CD14-positive monocyte (primary cell): ENCODE results near the gene OR5K2. TPM values are rescaled to one million over a fixed set of nuclear protein-coding genes. Genes with fewer than 3 reads are reported as not detected.

ENCODE experiments used
- DNase-seq, 3 donors: peaks; one replicate each; pipeline ENCODE4 v3.0.0-alpha.2; 2011 to 2022
- H2AFZ ChIP-seq: 2 replicates; pipeline ENCODE4 v1.6.0; 2012; ENCODE audit warnings: mild to moderate bottlenecking, low read depth, low read length, inconsistent platforms; ENCODE audit not compliant: insufficient read depth, poor library complexity, severe bottlenecking
- H3K27ac ChIP-seq, 2 donors: 1 replicate in 1 of 2; 2 replicates in 1 of 2; pipeline ENCODE4 v1.5.1; 2012 to 2013; ENCODE audit warnings: low read length in 2 of 2, control low read depth in 1 of 2, inconsistent platforms in 1 of 2, low read depth in 1 of 2, mild to moderate bottlenecking in 1 of 2
- H3K27me3 ChIP-seq, 2 donors: one replicate each; pipeline versions ENCODE4 v1.6.0 to v1.6.1; 2011 to 2013; ENCODE audit warnings: low read length in 2 of 2; ENCODE audit not compliant: control insufficient read depth in 2 of 2, insufficient read depth in 2 of 2
- H3K36me3 ChIP-seq, 2 donors: replicated peaks in 1 of 2; 1 replicate in 1 of 2; 2 replicates in 1 of 2; pipeline versions ENCODE4 v1.5.1 to v1.6.1; 2012 to 2013; ENCODE audit warnings: low read length in 2 of 2, control low read depth in 1 of 2, inconsistent platforms in 1 of 2, mild to moderate bottlenecking in 1 of 2; ENCODE audit not compliant: insufficient read depth in 2 of 2, control insufficient read depth in 1 of 2
- H3K4me1 ChIP-seq, 2 donors: 1 replicate in 1 of 2; 2 replicates in 1 of 2; pipeline versions ENCODE4 v1.5.1 to v1.6.1; 2012 to 2013; ENCODE audit warnings: low read length in 2 of 2, control low read depth in 1 of 2, inconsistent platforms in 1 of 2, mild to moderate bottlenecking in 1 of 2, moderate library complexity in 1 of 2; ENCODE audit not compliant: insufficient read depth in 2 of 2, control insufficient read depth in 1 of 2
- H3K4me2 ChIP-seq: replicated peaks from 2 replicates; pipeline ENCODE3; 2012; ENCODE audit warnings: low read length, moderate library complexity, mild to moderate bottlenecking; ENCODE audit not compliant: poor library complexity, severe bottlenecking; ENCODE audit errors: extremely low read depth
- H3K4me3 ChIP-seq, 3 experiments: fragments of 200-600 bp in 1 of 3; sonication (generic) in 1 of 3; replicated peaks in 1 of 3; 1 replicate in 2 of 3; 2 replicates in 1 of 3; pipeline ENCODE4 v1.5.1; 2011 to 2013; ENCODE audit warnings: low read length in 3 of 3, mild to moderate bottlenecking in 3 of 3, control low read depth in 2 of 3, low read depth in 2 of 3, inconsistent platforms in 1 of 3, moderate library complexity in 1 of 3
- H3K79me2 ChIP-seq: 2 replicates; pipeline ENCODE4 v1.6.0; 2012; ENCODE audit warnings: mild to moderate bottlenecking, control low read depth, inconsistent platforms, low read length, moderate library complexity; ENCODE audit not compliant: insufficient read depth
- H3K9ac ChIP-seq: 2 replicates; pipeline ENCODE4 v1.6.0; 2017; ENCODE audit warnings: low read length, mild to moderate bottlenecking; ENCODE audit not compliant: insufficient read depth, poor library complexity, severe bottlenecking
- H3K9me3 ChIP-seq, 2 donors: replicated peaks in 1 of 2; 1 replicate in 1 of 2; 2 replicates in 1 of 2; pipeline versions ENCODE4 v1.5.1 to v1.6.1; 2012 to 2013; ENCODE audit warnings: low read length in 2 of 2, control low read depth in 1 of 2; ENCODE audit not compliant: control insufficient read depth in 1 of 2, insufficient read depth in 1 of 2
- H4K20me1 ChIP-seq: 2 replicates; pipeline ENCODE4 v1.6.0; 2012; ENCODE audit warnings: mild to moderate bottlenecking, low read length, control low read depth, moderate library complexity; ENCODE audit not compliant: insufficient read depth
- H3K27ac Mint-ChIP-seq, 7 donors: one replicate each; pipeline ENCODE4 v1.8.0; 2020; ENCODE audit warnings: mild to moderate bottlenecking in 7 of 7, mixed read lengths in 7 of 7, moderate library complexity in 6 of 7, inconsistent platforms in 2 of 7
- H3K27me3 Mint-ChIP-seq, 3 donors: one replicate each; pipeline ENCODE4 v1.8.0; 2021 to 2022; ENCODE audit warnings: low read depth in 3 of 3, mild to moderate bottlenecking in 3 of 3, mixed read lengths in 3 of 3, moderate library complexity in 3 of 3, inconsistent platforms in 1 of 3
- H3K36me3 Mint-ChIP-seq, 2 donors: one replicate each; pipeline ENCODE4 v1.8.0; 2020; ENCODE audit warnings: mixed read lengths in 2 of 2, inconsistent platforms in 1 of 2, mild to moderate bottlenecking in 1 of 2
- H3K4me1 Mint-ChIP-seq: one replicate; pipeline ENCODE4 v1.8.0; 2020; ENCODE audit warnings: mild to moderate bottlenecking, mixed read lengths
- H3K4me3 Mint-ChIP-seq, 2 donors: one replicate each; pipeline ENCODE4 v1.8.0; 2020; ENCODE audit warnings: mild to moderate bottlenecking in 2 of 2, mixed read lengths in 2 of 2, moderate library complexity in 1 of 2
- H3K9me3 Mint-ChIP-seq, 7 donors: one replicate each; pipeline ENCODE4 v1.8.0; 2020 to 2022; ENCODE audit warnings: mixed read lengths in 7 of 7, mild to moderate bottlenecking in 6 of 7, moderate library complexity in 6 of 7, inconsistent platforms in 2 of 7
- WGBS: methylation state at CpG from one replicate; pipeline ENCODE4 v1.1.5; 2013; ENCODE audit warnings: missing lambda C conversion rate; ENCODE audit not compliant: insufficient coverage; 5-methylcytosine and 5-hydroxymethylcytosine counted together
- intact Hi-C, 2 donors: fragments of 100-400 bp; cut with micrococcal nuclease; formaldehyde crosslinking; loops; one replicate each; pipeline versions ENCODE4 v1.15.0 to v1.15.1; 2023
- polyA plus RNA-seq, 3 donors: library from polyadenylated mRNA; depleted of rRNA in 1 of 3; unstranded in 2 of 3; stranded (reverse) in 1 of 3; fragments of 300-500 nt in 2 of 3; fragments of >200 nt in 1 of 3; fragmentation: Illumina TruSeq in 2 of 3; gene quantifications; 1 replicate in 2 of 3; 2 replicates in 1 of 3; pipeline ENCODE4 v1.2.3, GENCODE V29; 2012 to 2021
- TF ChIP-seq, protein P1 (sequence below): fragments of 200-600 bp; IDR thresholded peaks from one replicate; pipeline ENCODE4 v1.8.0; 2022; ENCODE audit warnings: antibody characterized with exemption, mild to moderate bottlenecking

OR5K2 gene
- polyA plus RNA-seq, 3 donors, result not detected

DNA sequence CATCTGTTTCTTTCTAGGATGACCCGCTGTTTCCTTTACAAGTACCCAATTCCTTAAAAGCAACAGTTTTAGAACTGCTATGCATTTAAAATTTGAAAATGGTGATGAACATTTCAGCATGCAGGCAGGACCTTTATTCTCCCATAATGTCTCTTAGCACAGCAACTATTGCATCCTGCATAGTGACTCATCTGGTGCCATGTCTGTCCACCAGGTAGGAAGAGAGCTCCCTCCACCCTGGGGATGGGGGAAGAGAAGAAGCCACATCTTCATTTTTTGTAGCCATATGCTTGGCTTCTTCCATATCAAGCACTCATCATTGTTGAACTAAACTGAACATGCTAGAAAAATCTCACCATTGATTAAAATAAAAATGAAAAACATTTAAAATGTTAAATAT lies 44.2 kb downstream of the OR5K2 start:
- Mint-ChIP-seq H3K36me3 (no peaks in the 10 kb centered on the region), H3K4me1 (peaks cover 5% of the 10 kb centered on the region), H3K27me3 (peaks cover 0 to 7% (median 0%) of the 10 kb centered on the region in 3 donors), H3K4me3 (no peak overlapping the region), H3K27ac (no peak overlapping the region), H3K9me3 (peaks cover 0 to 1% (median 0%) of the 10 kb centered on the region in 7 donors)
- Histone ChIP-seq H3K79me2 (no peaks in the 10 kb centered on the region), H3K9me3 (no peaks in the 10 kb centered on the region), H3K27me3 (no peaks in the 10 kb centered on the region), H4K20me1 (no peaks in the 10 kb centered on the region), H3K4me3 (no peak overlapping the region), H2AFZ (no peak overlapping the region), H3K36me3 (no peaks in the 10 kb centered on the region), H3K9ac (no peak overlapping the region), H3K27ac (no peak overlapping the region), H3K4me1 (peaks cover 0 to 9% of the 10 kb centered on the region in 2 donors), H3K4me2 (no peak overlapping the region)
- intact Hi-C loops, result no loop called here
- WGBS, result no CpG with 5 or more reads among the region's 1 CpG
- no peak for DNase-seq
- TF ChIP-seq, protein P1, sequence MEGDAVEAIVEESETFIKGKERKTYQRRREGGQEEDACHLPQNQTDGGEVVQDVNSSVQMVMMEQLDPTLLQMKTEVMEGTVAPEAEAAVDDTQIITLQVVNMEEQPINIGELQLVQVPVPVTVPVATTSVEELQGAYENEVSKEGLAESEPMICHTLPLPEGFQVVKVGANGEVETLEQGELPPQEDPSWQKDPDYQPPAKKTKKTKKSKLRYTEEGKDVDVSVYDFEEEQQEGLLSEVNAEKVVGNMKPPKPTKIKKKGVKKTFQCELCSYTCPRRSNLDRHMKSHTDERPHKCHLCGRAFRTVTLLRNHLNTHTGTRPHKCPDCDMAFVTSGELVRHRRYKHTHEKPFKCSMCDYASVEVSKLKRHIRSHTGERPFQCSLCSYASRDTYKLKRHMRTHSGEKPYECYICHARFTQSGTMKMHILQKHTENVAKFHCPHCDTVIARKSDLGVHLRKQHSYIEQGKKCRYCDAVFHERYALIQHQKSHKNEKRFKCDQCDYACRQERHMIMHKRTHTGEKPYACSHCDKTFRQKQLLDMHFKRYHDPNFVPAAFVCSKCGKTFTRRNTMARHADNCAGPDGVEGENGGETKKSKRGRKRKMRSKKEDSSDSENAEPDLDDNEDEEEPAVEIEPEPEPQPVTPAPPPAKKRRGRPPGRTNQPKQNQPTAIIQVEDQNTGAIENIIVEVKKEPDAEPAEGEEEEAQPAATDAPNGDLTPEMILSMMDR, result no peak

DNA sequence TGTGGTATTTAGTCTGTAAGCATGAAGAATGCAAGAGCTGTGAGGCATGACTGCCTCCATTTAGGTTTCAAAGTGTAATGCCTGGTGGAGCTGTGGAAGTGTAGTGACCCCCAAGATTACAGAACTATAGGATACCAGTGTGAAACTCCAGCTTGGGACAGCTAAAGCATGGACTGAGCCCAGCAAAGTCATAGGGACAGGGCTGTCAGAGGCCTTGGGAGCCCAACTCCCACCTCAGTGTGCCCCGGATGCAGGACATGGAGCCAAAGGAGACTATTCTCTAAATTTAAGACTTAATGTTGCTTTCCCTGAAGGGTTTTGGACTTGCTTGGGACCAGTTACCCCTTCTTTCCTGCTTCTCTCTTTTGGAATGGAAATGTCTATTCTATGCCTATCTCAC lies 45.1 kb downstream of the OR5K2 start:
- Histone ChIP-seq H3K4me1 (peaks cover 0 to 9% of the 10 kb centered on the region in 2 donors), H3K27ac (no peak overlapping the region), H3K27me3 (no peaks in the 10 kb centered on the region), H2AFZ (no peak overlapping the region), H4K20me1 (no peaks in the 10 kb centered on the region), H3K4me2 (no peak overlapping the region), H3K9me3 (no peaks in the 10 kb centered on the region), H3K36me3 (no peaks in the 10 kb centered on the region), H3K4me3 (no peak overlapping the region), H3K9ac (no peak overlapping the region), H3K79me2 (no peaks in the 10 kb centered on the region)
- Mint-ChIP-seq H3K4me1 (peaks cover 5% of the 10 kb centered on the region), H3K9me3 (peaks cover 0 to 1% (median 0%) of the 10 kb centered on the region in 7 donors), H3K27me3 (peaks cover 0 to 7% (median 0%) of the 10 kb centered on the region in 3 donors), H3K27ac (no peak overlapping the region), H3K4me3 (no peak overlapping the region), H3K36me3 (no peaks in the 10 kb centered on the region)
- intact Hi-C loops, result no loop called here
- no peak for DNase-seq
- TF ChIP-seq, protein P1, result no peak
- no CpG with 5 or more reads among the region's 1 CpG for WGBS
